HG02970 (cell line): Measurements from ENCODE around the gene TNS4.

Source experiments
- ATAC-seq: cut with Tn5 transposase; IDR thresholded peaks from one replicate; pipeline ENCODE4 v1.9.1; 2021; ENCODE audit warnings: mild to moderate bottlenecking, moderate library complexity, moderate number of reproducible peaks; ENCODE audit not compliant: unreplicated experiment, low FRiP score

TNS4 gene

DNA sequence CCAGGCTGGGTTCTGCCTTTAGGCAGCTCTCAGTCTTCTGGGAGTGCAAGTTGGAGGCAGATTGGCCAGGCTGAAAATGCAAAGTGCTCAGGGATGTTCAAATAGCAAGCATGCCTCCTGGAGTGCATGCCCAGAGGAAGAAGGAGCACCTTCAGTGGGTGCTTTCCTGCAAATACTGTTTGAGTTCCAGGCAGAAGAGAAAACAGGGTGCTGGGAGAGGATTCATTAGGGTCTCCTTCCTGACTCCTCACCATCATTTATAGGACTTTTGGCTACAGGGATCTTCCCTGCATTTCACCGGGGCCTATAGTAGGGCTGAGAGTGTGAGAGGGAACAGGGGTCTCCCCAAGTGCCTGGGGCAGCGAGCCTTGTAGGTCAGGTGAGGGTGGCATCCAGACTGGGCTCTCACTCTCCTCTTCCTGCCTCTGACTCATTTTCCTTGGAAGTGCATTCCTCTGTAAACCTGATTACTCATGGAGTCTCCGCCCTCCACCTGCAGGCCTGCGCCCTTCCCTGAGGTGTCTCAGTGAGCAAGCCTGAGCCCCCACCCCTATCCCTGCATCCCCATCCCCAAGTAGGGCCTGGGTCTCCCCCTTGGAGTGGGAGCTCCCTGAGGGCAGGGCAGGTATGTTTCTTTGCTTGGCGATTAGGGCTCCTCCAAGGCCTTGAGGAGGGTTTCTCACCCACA is 17.1 kb upstream of the TNS4 start:
- no peak for ATAC-seq

DNA sequence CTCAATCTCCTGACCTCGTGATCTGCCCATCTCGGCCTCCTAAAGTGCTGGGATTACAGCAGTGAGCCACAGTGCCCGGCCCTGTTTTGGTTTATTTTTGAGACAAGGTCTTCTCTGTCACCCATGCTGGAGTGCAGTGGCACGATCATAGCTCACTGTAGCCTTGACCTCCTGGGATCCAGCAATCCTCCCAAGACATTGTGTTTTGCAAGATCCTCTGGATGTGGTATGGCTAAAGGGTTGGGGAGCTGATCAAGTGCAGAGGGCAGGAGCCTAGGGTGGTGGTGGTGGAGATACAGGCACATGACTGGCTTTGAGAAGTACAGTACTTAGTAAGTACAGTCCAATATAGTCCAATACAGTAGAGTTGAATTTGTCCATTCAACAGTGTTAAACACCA is 16.6 kb upstream of the TNS4 start:
- ATAC-seq = no peak

DNA sequence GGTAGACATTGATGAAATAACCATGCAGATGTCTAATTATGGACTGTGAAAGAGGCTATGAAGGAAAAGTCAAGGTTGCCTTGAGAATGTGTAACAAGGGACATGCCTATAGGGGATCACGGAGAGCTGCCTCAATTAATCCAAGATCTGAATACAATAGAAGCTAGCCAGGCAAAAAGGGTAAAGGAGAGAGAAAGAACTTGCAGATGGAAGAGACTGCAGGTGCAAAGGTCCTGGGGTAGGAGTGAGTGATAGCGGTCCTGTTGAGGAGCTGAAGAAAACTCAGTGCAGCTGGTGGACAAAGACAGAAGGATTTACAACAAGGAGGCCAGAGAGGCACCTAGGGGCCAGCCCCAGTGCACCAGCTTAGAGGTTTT is 15.9 kb upstream of the TNS4 start:
- no peak for ATAC-seq

DNA sequence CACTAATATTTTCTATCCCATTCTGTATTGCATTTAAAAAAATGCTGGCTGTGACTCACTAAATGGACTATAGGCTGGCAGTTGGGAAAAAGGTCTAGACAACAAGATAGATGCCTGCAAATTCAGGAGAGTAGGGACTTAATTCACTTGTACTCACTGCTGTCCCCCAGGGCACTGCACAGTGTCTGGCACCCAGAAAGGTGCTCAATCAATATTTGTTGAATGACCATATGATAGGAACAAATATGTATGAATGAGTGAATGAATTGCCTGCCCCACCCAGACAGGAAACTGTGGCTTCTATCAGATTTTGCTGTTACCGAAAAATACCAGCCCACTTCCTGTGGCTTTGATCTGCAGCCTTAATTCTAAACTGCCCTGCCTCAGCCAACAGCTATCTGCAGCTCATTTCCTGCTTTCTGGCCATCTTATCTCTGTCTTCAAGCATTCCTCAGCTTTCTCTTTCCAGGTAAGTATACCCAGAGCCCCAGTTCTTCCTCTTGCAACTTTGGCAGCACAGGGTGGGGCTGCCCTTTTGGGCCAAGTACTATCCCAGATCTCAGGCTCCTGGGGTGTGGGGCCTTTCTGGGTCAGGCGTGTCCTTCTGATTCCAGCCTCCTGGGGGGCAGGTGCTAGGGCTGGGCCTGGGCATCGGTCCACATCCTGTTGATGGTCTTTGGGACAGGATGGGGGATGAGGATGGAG is 15.3 kb upstream of the TNS4 start:
- ATAC-seq = no peak

DNA sequence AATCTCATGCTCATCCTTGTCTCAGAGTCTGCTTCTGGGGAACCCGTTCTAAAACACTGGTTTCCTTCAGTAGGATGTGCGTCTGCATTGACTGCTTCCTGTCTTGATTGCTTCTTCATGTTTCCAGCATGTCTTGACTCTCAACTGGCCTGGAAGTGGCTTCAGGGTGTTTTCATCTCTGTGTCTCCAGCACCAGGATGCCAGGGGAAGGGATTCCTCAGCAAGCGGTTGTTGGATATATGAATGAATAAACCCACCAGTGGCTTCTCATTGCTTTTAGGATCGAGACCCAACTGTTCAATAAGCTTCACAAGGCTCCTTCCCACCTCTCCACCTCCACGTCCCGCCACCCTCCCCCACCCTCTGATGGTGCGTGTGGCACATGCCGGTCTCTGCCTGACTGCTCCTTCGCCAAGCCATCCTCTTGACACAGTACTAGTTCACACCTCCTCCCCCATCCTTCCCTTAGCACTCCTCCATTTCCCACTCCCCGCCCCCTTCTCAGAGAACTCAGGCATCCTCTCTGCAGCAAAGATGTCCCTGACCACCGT is 14.1 kb upstream of the TNS4 start:
- no peak for ATAC-seq

DNA sequence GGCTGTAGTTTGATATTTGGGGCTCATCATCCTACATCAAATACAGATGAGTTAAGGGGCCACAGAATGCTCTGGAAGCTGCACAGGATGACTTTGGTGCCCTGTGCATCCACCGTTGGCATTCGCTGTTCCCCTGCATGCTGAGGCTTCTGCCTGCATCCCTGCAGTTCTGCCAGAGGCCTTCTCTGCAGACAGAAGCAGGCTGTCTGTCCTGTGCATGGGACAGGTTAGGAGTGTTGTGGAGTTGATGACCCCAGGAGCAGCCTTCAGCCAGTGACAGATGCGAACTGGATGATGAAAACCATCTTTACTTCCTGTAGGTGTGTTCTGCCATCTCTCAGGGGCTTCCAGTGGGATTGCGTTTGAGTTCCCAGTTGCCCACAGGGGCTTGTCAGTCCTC is 13.6 kb upstream of the TNS4 start:
- no peak for ATAC-seq

DNA sequence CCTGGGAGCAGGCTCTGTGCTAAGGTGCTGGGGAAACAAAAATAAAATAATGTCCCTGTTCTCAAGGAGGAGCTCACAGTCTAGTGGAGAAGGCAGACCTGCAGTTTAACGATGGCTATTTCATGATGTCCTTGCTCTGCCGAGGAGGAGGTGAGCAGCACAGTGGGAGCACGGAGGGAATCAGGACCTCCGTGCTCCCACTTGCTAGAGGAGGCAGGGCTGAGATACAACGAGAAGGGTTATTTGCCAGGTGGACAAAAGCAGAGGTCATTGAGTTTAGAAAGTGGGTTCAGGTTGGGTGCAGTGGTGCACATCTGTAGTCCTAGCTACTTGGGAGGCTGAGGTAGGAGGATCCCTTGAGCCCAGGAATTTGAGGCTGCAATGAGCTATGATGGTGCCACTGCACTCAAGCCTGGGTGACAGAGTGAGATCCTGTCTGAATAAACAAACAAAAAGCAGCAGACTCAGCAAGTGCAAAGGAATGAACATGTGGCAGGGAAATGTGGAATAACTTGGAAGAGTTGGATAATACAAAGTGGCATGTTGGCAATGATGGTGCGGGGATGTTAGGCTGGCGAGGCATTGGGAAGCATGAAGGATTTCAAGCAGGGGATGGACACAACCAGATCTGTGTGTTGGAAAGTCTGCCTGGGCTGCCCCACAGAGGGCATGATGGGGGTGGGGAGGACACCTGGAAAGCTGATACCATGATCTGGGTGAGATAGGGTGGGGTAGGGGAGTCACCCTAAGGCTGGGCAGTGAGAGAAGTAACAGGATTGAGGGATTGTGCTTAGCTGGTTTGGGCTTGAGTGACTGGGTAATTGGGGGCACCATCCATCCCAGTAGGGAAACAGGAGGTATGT is 12.8 kb upstream of the TNS4 start:
- ATAC-seq = no peak

DNA sequence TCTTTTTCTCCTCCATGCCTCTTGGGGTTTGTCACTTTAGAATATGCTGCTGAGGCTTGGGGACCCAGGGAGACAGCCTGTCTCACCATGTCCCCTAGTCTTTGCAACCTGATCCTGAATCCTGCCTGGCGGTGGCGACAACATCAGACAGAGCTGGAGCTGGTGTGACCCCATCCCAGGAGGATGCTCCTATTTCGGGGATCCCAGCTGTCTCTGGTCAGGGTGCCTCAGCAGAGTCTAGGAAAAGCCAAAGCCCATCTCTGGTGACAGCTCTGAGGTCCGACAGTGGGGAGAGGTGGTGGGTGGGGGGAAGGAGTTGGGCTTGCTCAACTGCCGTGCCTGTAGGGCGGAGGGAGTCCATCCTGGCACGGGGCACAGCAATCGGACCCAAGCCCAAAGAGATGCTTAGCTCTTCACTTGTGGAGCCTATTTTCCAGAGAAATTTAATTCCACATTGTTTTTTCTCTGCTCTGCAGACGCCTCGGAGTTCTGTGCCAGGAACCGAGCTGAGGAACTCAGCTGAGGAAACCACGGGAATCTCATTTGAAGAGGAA is 10.3 kb upstream of the TNS4 start:
- ATAC-seq = no peak

DNA sequence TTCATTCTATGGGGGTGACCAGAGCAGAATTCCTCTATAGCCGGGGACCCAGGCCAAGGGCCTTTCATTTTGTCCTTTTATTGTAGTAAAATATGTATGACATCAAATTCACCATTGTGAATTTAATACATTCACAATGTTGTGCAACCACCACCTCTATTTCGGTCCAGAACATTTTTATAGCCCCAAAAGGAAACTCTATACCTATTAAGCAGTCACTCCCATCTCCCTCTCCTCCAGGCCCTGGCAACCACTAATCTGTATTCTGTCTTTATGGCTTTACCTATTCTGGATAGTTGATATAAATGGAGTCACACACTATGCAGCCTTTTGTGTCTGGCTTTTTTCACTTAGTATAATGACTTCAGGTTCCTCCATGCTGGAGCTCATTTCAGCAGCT is 9.7 kb upstream of the TNS4 start:
- ATAC-seq = no peak

DNA sequence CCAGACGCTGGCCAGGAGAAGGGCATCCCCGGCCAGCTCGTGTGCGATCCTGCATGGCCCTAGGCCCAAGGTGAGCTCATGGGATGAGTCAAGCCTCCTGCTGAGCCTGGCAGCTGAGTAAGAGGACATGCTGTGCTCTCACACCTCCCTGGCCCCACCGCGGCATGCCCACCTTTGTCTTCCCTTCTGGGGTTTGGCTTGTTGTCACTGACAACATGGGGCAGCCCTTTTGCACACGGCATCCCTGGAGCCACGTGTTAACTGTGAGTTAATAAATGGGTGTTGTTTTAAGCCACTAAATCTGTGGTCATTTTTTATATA is 8.9 kb upstream of the TNS4 start:
- ATAC-seq = no peak

DNA sequence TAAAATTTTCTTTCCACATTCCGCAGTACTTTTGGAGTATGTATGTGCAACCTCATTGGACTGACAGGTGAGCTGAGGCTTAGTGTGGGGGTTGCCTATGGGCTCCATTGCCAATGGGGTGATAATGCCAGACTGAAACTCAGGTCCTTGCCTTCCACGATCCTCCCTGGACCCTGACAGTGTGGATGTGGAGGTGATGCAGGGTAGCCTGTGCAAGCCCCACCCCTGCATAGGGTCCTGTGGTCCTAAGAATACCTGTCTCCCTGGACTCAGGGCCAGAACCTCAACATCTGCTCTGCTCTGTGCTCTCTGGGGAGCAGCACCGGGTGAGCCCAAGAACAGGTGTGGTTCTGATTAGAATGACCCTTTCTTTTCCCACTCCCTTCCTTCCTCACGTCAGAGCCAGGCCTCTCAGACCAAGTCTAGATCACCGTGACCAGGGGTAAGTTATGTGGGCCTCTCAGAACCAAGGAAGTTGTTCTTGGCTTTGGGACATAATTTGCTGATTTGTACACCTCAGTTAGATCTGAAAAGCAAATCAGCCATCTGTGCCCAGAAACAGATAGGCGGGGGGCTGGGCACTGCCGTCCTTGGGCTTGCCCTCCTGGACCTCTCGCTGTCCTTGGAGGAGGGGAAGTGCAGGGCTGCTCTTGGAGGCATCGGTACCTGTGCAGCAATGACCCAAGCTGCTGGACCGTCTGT is 8.4 kb upstream of the TNS4 start:
- no peak for ATAC-seq

DNA sequence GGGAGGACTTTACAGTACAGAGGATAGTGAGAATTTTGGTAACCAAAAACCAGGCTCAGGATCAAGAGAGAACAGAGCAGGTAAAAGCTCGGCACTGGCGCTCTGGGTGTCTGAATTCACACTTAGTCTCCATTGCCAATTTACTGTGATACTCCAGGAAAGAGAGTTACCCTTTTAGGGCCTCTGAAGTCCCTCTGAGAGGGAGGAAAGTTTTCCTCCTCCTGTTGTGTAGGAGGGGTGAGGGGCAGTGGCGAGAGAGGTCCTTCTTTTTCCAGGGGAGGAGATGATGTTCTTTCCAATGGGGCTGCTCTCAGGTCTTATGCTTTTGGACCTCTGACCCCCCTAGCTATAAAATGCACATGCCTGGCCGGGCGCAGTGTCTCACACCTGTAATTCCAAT is 5.4 kb upstream of the TNS4 start:
- no peak for ATAC-seq

DNA sequence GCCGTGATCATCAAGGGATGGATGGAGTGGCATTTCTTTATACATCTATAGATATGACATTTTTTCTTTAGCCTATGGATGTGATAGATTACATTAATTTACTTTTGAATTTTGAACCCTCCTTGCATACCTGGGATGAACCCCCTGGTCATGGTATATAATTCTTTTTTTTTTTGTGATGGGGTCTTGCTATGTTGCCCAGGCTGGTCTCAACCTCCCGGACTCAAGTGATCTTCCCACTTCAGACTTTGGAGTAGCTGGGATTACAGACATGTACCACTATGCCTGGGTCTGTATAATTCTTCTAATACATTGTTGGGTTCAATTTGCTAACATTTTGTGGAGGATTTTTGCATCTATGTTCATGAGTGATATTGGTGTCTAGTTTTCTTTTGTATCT is 1.7 kb upstream of the TNS4 start:
- ATAC-seq = no peak

DNA sequence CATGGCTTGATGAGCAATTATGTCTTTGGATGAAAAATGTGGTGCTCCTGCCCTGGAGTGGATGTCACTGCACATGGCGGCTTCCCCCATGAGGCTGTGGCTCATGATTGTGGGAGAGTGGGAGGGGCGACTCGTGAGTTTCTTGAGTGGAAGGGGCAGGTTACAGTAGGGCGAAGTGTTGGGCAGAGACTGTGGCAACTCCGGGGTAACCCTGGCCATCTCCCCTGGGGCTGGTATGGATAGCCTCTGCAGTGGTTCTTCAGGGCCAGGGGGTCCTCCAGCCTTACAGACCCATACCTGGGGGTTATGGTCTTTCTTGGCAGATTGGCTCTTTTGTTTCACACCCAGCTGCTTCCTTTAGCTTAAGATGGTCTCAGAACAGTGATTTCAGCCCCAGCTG is 1.3 kb upstream of the TNS4 start:
- no peak for ATAC-seq

DNA sequence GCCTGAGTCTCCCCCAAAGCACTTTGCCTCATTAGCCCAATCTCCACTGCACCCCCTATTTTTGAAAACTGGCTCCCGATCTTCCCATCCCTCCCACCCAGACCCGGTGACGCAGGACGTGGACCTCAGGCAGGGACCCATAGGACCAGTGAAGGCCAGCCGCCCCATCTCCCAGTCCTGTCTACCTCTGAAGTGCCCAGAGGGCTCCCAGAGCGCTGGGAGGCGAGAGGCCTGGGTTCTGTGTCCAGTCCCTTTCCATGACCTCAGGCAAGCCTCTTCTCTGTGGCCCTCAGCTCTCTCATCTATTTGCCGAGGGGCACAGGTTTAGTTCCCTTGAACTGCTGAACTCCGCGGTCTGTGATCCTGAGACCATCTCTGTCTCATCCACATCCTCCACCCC is 714 bp downstream of the TNS4 start:
- ATAC-seq = no peak

DNA sequence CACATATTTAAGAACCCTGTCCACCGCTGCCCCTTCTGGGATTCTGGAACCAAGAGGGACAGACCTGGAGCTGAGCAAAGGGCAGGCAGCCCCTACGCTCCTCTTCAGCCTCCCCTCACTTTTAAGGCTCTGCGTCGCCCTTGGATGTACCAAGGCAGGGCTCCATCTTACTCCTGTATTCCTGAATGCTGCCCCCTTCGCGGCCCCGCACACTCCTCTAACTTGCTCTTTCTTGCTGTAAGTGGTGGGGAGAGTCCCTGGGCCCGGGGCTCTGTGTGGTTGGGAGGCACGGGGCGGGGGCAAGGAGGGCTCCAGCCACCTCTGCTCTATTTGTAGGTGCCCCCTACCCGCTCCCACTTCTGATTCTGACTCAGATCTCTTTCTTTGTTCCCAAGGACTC is 1.2 kb downstream of the TNS4 start:
- no peak for ATAC-seq

DNA sequence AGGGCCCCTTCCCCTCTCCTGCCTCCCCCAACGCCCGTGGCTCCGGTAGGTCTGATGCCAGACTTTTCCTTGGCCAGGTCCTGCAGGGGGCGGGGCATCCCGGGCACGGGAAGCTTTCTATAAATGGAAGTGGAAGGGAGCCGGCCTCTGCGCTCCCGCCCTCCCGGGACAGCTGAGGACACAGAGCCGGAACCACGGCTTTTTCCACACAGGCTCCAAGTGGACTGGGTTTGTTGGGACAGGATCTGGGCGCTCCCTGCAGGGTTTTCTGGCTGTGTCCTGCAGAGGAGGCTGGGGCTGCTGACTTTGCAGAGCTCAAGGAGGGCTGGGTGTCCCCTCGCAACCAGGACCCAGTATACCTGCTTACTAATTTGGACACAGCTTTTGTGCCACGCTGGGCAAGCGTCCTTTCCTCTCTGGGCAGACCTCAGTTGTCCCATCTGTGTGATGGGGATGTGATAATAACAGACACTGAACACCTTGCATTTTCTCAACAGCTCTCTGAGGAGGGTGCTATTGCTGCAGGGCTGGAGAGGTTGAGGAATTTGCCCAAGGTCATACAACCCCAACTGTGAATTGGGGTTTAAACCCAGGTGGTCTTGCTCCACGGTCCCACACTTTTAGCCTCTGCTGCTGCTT is 1.8 kb downstream of the TNS4 start:
- ATAC-seq = no peak

DNA sequence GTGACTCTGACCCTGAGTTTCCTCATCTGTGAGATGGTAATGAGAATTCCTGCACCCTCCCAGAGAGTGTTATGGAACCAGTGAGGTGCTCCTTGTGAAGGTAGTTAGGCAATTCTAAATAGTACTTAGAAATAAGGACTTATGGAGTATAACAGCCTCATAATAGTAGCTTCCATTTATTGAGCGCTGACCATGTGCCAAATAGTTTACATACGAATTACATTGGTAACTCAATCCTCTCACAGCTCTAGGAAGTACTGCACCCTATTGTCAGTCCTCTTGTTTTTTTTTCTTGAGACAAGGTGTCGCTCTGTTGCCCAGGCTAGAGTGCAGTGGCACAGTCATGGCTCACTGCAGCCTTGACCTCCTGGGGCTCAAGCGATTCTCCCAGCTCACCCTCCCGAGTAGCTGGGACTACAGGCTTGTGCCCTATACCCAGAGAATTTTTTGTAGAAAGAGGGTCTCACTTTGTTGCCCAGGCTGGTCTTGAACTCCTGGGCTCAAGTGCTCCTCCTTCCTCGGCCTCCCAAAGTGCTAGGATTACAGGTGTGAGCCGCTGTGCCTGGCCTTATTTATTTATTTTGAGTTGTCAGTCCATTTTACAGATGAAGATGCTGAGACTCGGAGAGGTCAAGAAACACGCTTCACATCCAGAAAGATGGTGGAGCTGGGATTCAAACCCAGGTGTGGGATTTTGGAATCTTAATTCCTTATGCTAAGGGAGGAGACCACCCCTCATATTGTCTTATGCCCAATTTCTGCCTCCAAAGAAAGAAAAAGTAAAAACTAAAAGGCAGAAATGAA is 2.9 kb downstream of the TNS4 start:
- no peak for ATAC-seq

DNA sequence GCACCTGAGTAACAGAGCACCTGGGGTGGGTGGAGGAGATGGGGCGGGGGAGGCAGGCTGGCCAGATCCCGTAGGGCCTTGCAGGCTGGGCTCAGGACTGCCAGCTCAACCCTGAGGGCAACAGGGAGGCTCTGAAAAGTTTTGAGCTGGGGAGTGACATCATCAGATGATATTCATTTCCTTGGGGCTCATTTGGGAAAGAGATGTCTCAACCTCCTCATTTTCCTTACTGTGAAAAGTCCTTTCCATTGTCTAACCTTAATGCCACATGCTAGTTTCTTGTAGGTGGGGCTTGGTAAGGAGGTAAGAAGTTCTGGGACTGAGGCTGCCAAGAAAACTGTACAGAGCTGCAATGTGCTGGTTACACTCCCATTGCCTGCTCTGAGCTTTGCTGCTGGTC is 3.7 kb downstream of the TNS4 start:
- ATAC-seq = no peak
